SH-SY5Y (cell line): Measurements from ENCODE around the gene EZH1.

Experiments used
- GATA2 ChIP-seq: IDR thresholded peaks from 2 replicates; pipeline ENCODE4 v1.6.1; 2011; ENCODE audit warnings: mild to moderate bottlenecking, low read depth, low read length
- GATA3 ChIP-seq: IDR thresholded peaks from 2 replicates; pipeline ENCODE4 v1.6.1; 2011; ENCODE audit warnings: low read depth, mild to moderate bottlenecking, low read length, moderate library complexity

DNA sequence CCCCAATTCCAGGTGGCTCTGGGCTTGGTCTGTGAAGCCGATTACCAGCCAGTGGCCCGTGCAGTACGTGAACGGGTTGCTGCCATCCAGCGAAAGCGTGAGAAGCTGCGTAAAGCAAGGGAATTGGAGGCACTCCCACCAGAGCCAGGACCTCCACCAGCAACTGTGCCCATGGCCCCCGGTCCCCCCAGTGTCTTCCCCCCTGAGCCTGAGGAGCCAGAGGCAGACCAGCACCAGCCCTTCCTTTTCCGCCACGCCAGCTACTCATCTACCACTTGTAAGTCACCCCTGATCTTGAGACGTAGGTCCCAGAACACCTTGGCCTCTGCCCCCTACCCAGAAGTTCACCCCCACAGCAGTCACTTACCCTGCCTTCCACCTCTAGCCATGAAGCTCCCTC, 42.4 kb upstream of the EZH1 start:
- TF ChIP-seq GATA3 (no peak), GATA2 (no peak)
